Trophoblast cell (in vitro differentiated cells and primary cell): ENCODE data around the gene CD2AP.

Experiments used
- DNase-seq, 2 donors: peaks; one replicate each; pipeline ENCODE4 v3.0.0-alpha.2; 2016
- H2AFZ ChIP-seq: 2 replicates; pipeline ENCODE4 v1.6.1; 2013; ENCODE audit warnings: low read length, moderate library complexity, mild to moderate bottlenecking; ENCODE audit not compliant: insufficient read depth, poor library complexity
- H2AK5ac ChIP-seq: 2 replicates; pipeline ENCODE4 v1.6.1; 2013; ENCODE audit warnings: mild to moderate bottlenecking, low read length
- H2BK120ac ChIP-seq: 2 replicates; pipeline ENCODE4 v1.6.1; 2013; ENCODE audit warnings: low read length, mild to moderate bottlenecking, moderate library complexity; ENCODE audit not compliant: insufficient read depth, poor library complexity
- H2BK12ac ChIP-seq: 2 replicates; pipeline ENCODE4 v1.6.1; 2013; ENCODE audit warnings: mild to moderate bottlenecking, low read length, moderate library complexity
- H2BK5ac ChIP-seq: 2 replicates; pipeline ENCODE4 v1.6.1; 2013; ENCODE audit warnings: low read length, low read depth, moderate library complexity, mild to moderate bottlenecking; ENCODE audit not compliant: poor library complexity
- H3K14ac ChIP-seq: 2 replicates; pipeline ENCODE4 v1.6.1; 2013; ENCODE audit warnings: mild to moderate bottlenecking, low read length
- H3K18ac ChIP-seq: 2 replicates; pipeline ENCODE4 v1.6.1; 2013; ENCODE audit warnings: mild to moderate bottlenecking, low read length
- H3K23ac ChIP-seq: 2 replicates; pipeline ENCODE4 v1.6.1; 2013; ENCODE audit warnings: low read length
- H3K27ac ChIP-seq: 2 replicates; pipeline ENCODE4 v1.5.1; 2013; ENCODE audit warnings: low read depth, mild to moderate bottlenecking, inconsistent platforms, low read length, moderate library complexity
- H3K27me3 ChIP-seq: 2 replicates; pipeline ENCODE4 v1.6.1; 2013; ENCODE audit warnings: inconsistent platforms, mild to moderate bottlenecking, low read length, moderate library complexity; ENCODE audit not compliant: insufficient read depth
- H3K36me3 ChIP-seq, 2 experiments: 1 replicate in 1 of 2; 2 replicates in 1 of 2; pipeline ENCODE4 v1.6.1; 2013; ENCODE audit warnings: low read length in 2 of 2, mild to moderate bottlenecking in 2 of 2, moderate library complexity in 1 of 2; ENCODE audit not compliant: insufficient read depth in 2 of 2, control insufficient read depth in 1 of 2
- H3K4ac ChIP-seq: 2 replicates; pipeline ENCODE4 v1.6.1; 2013; ENCODE audit warnings: low read depth, mild to moderate bottlenecking, low read length, moderate library complexity
- H3K4me1 ChIP-seq, 2 experiments: 1 replicate in 1 of 2; 2 replicates in 1 of 2; pipeline ENCODE4 v1.6.1; 2013; ENCODE audit warnings: low read length in 2 of 2, mild to moderate bottlenecking in 2 of 2, moderate library complexity in 1 of 2; ENCODE audit not compliant: insufficient read depth in 2 of 2, control insufficient read depth in 1 of 2
- H3K4me2 ChIP-seq: 2 replicates; pipeline ENCODE4 v1.6.1; 2013; ENCODE audit warnings: inconsistent platforms, mild to moderate bottlenecking, low read length, moderate library complexity
- H3K4me3 ChIP-seq: 2 replicates; pipeline ENCODE4 v1.5.1; 2013; ENCODE audit warnings: mild to moderate bottlenecking, low read depth, low read length, inconsistent platforms
- H3K79me1 ChIP-seq: one replicate; pipeline ENCODE4 v1.6.1; 2013; ENCODE audit warnings: low read length
- H3K79me2 ChIP-seq: 2 replicates; pipeline ENCODE4 v1.6.1; 2013; ENCODE audit warnings: low read length, mild to moderate bottlenecking; ENCODE audit not compliant: control insufficient read depth, insufficient read depth, poor library complexity
- H3K9ac ChIP-seq: 2 replicates; pipeline ENCODE4 v1.6.1; 2013; ENCODE audit warnings: mild to moderate bottlenecking, low read length
- H3K9me3 ChIP-seq: 2 replicates; pipeline ENCODE4 v1.6.1; 2013; ENCODE audit warnings: low read depth, mild to moderate bottlenecking, control low read depth, inconsistent platforms, low read length; ENCODE audit not compliant: insufficient read depth
- H4K12ac ChIP-seq: 2 replicates; pipeline ENCODE4 v1.6.1; 2013; ENCODE audit warnings: low read depth, mild to moderate bottlenecking, low read length, moderate library complexity
- H4K8ac ChIP-seq: 2 replicates; pipeline ENCODE4 v1.6.1; 2013; ENCODE audit warnings: low read depth, mild to moderate bottlenecking, low read length, moderate library complexity
- H4K91ac ChIP-seq: one replicate; pipeline ENCODE4 v1.6.1; 2013; ENCODE audit warnings: low read depth, mild to moderate bottlenecking, low read length, moderate library complexity
- WGBS: extraction: QIAGEN DNeasy Blood & Tissue Kit; methylation state at CpG from one replicate; pipeline ENCODE4 v1.1.7; 2013; ENCODE audit warnings: missing lambda C conversion rate; ENCODE audit not compliant: insufficient read length, insufficient coverage; ENCODE audit errors: extremely low coverage; 5-methylcytosine and 5-hydroxymethylcytosine counted together

CD2AP gene

DNA sequence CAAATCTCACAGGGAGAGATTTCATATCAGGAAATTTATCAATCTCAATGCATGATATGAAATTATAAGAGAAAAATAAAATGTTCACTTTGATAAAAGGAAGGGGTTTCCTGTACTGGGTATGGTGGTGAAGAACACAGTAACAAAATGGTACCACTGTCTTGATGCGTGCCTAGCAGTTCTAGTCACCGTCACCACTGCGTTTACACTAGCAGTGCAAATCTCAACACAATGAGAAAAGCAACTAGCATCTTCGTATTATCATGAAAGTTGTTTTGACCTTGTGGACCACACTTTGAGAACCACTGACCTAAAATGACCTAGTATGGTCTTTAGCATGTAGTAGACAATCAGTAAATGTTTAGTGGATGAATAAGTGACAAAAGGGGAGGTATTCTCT is 152.4 kb downstream of the CD2AP start:
- no peak overlapping the region for H4K91ac ChIP-seq
- no peaks in the 10 kb centered on the region for H3K79me2 ChIP-seq
- H3K23ac ChIP-seq, result peak overlapping the region; percentile 2
- H4K8ac ChIP-seq, result no peak overlapping the region
- no peak overlapping the region for H3K9ac ChIP-seq
- H2BK5ac ChIP-seq, result no peak overlapping the region
- no peak overlapping the region for H2BK12ac ChIP-seq
- no peaks in the 10 kb centered on the region for H3K27me3 ChIP-seq
- no peak overlapping the region for H4K12ac ChIP-seq
- H3K4me3 ChIP-seq, result no peak overlapping the region
- no peak overlapping the region for H3K4me2 ChIP-seq
- DNase-seq, result no peak
- no peaks in the 10 kb centered on the region for H3K79me1 ChIP-seq
- H3K4ac ChIP-seq, result no peak overlapping the region
- H3K9me3 ChIP-seq, result no peaks in the 10 kb centered on the region
- H3K4me1 ChIP-seq, result peaks cover 0 to 4% of the 10 kb centered on the region in 2 experiments
- H3K14ac ChIP-seq, result no peak overlapping the region
- H2AFZ ChIP-seq, result no peak overlapping the region
- no peaks in the 10 kb centered on the region for H3K36me3 ChIP-seq
- H3K27ac ChIP-seq, result no peak overlapping the region
- no peak overlapping the region for H2AK5ac ChIP-seq
- WGBS, result no CpG with 5 or more reads among the region's 4 CpGs
- H3K18ac ChIP-seq, result no peak overlapping the region
- no peak overlapping the region for H2BK120ac ChIP-seq

DNA sequence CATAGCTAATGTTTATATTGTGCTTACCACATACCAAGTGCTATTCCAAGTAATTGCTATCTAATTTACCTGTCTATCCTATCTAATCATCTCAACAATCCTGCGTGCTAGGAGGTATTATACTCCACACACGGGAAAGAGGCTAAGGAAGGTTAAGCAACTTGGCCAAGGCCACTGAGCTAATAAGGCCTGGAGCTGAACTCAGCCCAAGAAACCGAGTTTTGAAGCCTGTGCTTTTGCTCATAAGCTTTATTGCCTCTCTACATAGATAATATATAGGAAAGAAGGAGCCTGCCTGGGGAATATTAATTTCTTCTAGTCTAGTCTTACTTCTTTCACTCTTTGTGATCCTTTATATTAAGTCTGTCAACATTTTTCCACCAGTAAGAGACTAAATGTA is 153.0 kb downstream of the CD2AP start:
- H2BK12ac ChIP-seq, result no peak overlapping the region
- H3K79me1 ChIP-seq, result peaks cover 2% of the 10 kb centered on the region
- no CpG with 5 or more reads among the region's 3 CpGs for WGBS
- H4K12ac ChIP-seq, result no peak overlapping the region
- no peak overlapping the region for H3K23ac ChIP-seq
- DNase-seq, result no peak
- no peak overlapping the region for H3K9ac ChIP-seq
- no peak overlapping the region for H2AK5ac ChIP-seq
- no peak overlapping the region for H4K8ac ChIP-seq
- no peaks in the 10 kb centered on the region for H3K9me3 ChIP-seq
- no peak overlapping the region for H3K4me2 ChIP-seq
- no peaks in the 10 kb centered on the region for H3K36me3 ChIP-seq
- no peak overlapping the region for H3K4ac ChIP-seq
- H3K18ac ChIP-seq, result no peak overlapping the region
- H2BK5ac ChIP-seq, result no peak overlapping the region
- H3K4me3 ChIP-seq, result no peak overlapping the region
- H4K91ac ChIP-seq, result no peak overlapping the region
- no peaks in the 10 kb centered on the region for H3K27me3 ChIP-seq
- H3K14ac ChIP-seq, result no peak overlapping the region
- peaks cover 0 to 4% of the 10 kb centered on the region in 2 experiments for H3K4me1 ChIP-seq
- no peak overlapping the region for H3K27ac ChIP-seq
- H2BK120ac ChIP-seq, result no peak overlapping the region
- H2AFZ ChIP-seq, result no peak overlapping the region
- H3K79me2 ChIP-seq, result no peaks in the 10 kb centered on the region

DNA sequence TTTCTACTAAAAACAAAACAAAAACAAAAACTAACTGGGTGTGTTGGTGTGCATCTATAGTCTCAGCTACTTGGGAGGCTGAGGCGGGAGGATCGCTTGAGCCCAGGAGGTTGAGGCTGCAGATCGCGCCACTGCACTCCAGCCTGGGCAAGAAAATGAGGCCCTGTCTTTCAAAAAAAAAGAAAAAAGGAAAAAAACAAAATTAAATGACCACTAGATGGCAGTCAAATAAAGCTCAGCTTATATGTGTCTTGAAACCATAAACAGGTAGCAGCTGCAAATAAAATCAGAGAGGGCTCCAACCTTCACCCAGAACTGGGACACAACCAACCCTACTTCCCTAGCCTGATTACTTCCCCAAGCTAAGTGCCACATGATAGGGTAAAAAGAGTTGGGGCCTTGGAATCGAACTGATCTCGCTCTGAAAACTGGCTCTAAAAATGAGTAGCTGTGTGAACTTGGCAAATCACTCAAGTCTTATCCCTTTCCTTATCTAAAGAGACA is 153.7 kb downstream of the CD2AP start:
- H3K79me1 ChIP-seq, result peaks cover 2% of the 10 kb centered on the region
- no CpG with 5 or more reads among the region's 6 CpGs for WGBS

DNA sequence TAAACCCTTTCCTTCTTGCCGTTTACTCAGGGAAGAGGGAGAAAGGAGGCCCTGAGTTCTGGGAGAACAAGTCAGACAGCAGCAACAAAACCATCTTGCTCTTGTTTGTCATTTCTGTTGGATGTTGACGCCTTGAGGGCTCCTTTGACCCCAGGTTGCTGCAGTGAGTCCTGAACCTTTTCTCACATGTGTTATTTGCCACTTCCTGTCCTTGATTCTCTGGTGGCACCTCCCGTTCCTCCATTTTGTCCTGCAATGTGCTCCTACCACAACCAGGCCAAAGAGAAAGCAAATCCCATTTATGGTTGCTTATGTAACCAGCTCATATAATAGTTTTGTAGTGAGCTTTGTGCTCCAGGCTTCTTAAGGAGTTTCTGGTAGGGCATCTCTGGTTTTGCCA is 154.2 kb downstream of the CD2AP start:
- Histone ChIP-seq H3K27me3 (no peaks in the 10 kb centered on the region), H3K4me1 (peaks cover 0 to 4% of the 10 kb centered on the region in 2 experiments), H3K9ac (no peak overlapping the region), H3K4me2 (peak overlapping the region; percentile 1), H4K12ac (no peak overlapping the region), H2BK12ac (no peak overlapping the region), H3K79me2 (no peaks in the 10 kb centered on the region), H3K9me3 (no peaks in the 10 kb centered on the region), H3K4me3 (no peak overlapping the region), H3K36me3 (no peaks in the 10 kb centered on the region), H3K79me1 (peaks cover 2% of the 10 kb centered on the region), H2BK120ac (no peak overlapping the region), H2BK5ac (no peak overlapping the region), H4K8ac (no peak overlapping the region), H3K14ac (no peak overlapping the region), H2AFZ (no peak overlapping the region), H3K4ac (no peak overlapping the region), H2AK5ac (no peak overlapping the region), H3K23ac (peak overlapping the region; percentile 52), H3K27ac (no peak overlapping the region), H3K18ac (no peak overlapping the region), H4K91ac (no peak overlapping the region)
- DNase-seq, result no peak
- no CpG with 5 or more reads among the region's 3 CpGs for WGBS

More for the DNA sequence above, 153.7 kb downstream of the CD2AP start:
- Histone ChIP-seq H3K9ac (no peak overlapping the region), H3K18ac (no peak overlapping the region), H3K14ac (no peak overlapping the region), H4K8ac (no peak overlapping the region), H3K4ac (no peak overlapping the region), H3K9me3 (no peaks in the 10 kb centered on the region), H4K12ac (no peak overlapping the region), H2BK12ac (no peak overlapping the region), H3K4me1 (peaks cover 0 to 4% of the 10 kb centered on the region in 2 experiments), H2AK5ac (no peak overlapping the region), H3K27ac (no peak overlapping the region), H3K23ac (no peak overlapping the region), H3K27me3 (no peaks in the 10 kb centered on the region), H3K4me3 (no peak overlapping the region), H3K4me2 (peak overlapping the region; percentile 1), H3K79me2 (no peaks in the 10 kb centered on the region), H2BK120ac (no peak overlapping the region), H2AFZ (no peak overlapping the region), H3K36me3 (no peaks in the 10 kb centered on the region), H2BK5ac (no peak overlapping the region), H4K91ac (no peak overlapping the region)
- peak in 1 of 2 donors; percentile 90 for DNase-seq
